ENCODE measurements around the gene EPHA3.

EPHA3 gene

DNA sequence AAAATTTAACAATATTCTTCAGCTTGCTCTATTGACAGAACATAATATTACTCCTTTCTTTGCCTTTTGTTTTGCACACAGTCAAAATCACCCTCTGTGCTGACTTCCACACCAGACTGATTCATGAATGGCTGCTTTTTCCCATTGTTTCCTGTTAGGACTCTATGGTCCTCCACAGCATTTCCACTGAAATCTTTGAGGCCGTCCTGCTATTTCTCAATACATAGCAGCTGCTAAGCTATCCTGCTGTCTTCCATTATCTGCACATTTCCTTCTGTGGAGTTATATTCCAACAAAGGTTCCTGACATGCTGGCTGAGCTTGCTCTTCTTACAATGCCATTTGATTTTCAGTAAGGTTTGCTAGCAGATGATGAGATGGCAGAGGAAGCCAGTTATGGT is 153.3 kb downstream of the EPHA3 start:
- no peak for ATAC-seq
- TF ChIP-seq ZFP30 (CRISPR knock-in tag; IDR thresholded peaks at IDR 0.05), result no peak
- TF ChIP-seq ISL1 (CRISPR knock-in tag; IDR thresholded peaks at IDR 0.05), result no peak

- no peak for TF ChIP-seq ZNF565 (CRISPR knock-in tag; conservative IDR thresholded peaks at IDR 0.05; ENCODE audit: low read depth)
- no peak for TF ChIP-seq ESRRG (CRISPR knock-in tag; IDR thresholded peaks at IDR 0.05)
- no peak for ATAC-seq
Measured at GRCh38 chr3:89261673-89262072, 154.3 kb downstream of the EPHA3 start.

- ATAC-seq, result no peak
- TF ChIP-seq BACH2 (CRISPR knock-in tag; IDR thresholded peaks at IDR 0.05; ENCODE audit: borderline replicate concordance) (no peak), PPARA (CRISPR knock-in tag; IDR thresholded peaks at IDR 0.05; ENCODE audit: borderline replicate concordance) (no peak), ESRRG (CRISPR knock-in tag; IDR thresholded peaks at IDR 0.05) (no peak), ZNF8 (CRISPR knock-in tag; IDR thresholded peaks at IDR 0.05) (no peak), ZC3H10 (CRISPR knock-in tag; IDR thresholded peaks at IDR 0.05) (no peak), GLIS3 (CRISPR knock-in tag; IDR thresholded peaks at IDR 0.05) (no peak), ZNF565 (CRISPR knock-in tag; conservative IDR thresholded peaks at IDR 0.05; ENCODE audit: low read depth) (no peak), ZFP30 (CRISPR knock-in tag; IDR thresholded peaks at IDR 0.05) (no peak), CSRNP3 (CRISPR knock-in tag; IDR thresholded peaks at IDR 0.05) (no peak), ISL1 (CRISPR knock-in tag; IDR thresholded peaks at IDR 0.05) (no peak)
- TF ChIP-seq, protein P1, sequence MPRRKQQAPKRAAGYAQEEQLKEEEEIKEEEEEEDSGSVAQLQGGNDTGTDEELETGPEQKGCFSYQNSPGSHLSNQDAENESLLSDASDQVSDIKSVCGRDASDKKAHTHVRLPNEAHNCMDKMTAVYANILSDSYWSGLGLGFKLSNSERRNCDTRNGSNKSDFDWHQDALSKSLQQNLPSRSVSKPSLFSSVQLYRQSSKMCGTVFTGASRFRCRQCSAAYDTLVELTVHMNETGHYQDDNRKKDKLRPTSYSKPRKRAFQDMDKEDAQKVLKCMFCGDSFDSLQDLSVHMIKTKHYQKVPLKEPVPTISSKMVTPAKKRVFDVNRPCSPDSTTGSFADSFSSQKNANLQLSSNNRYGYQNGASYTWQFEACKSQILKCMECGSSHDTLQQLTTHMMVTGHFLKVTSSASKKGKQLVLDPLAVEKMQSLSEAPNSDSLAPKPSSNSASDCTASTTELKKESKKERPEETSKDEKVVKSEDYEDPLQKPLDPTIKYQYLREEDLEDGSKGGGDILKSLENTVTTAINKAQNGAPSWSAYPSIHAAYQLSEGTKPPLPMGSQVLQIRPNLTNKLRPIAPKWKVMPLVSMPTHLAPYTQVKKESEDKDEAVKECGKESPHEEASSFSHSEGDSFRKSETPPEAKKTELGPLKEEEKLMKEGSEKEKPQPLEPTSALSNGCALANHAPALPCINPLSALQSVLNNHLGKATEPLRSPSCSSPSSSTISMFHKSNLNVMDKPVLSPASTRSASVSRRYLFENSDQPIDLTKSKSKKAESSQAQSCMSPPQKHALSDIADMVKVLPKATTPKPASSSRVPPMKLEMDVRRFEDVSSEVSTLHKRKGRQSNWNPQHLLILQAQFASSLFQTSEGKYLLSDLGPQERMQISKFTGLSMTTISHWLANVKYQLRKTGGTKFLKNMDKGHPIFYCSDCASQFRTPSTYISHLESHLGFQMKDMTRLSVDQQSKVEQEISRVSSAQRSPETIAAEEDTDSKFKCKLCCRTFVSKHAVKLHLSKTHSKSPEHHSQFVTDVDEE (CRISPR knock-in tag; IDR thresholded peaks at IDR 0.05), result no peak
Measured at GRCh38 chr3:89262309-89262929, 155.0 kb downstream of the EPHA3 start.

DNA sequence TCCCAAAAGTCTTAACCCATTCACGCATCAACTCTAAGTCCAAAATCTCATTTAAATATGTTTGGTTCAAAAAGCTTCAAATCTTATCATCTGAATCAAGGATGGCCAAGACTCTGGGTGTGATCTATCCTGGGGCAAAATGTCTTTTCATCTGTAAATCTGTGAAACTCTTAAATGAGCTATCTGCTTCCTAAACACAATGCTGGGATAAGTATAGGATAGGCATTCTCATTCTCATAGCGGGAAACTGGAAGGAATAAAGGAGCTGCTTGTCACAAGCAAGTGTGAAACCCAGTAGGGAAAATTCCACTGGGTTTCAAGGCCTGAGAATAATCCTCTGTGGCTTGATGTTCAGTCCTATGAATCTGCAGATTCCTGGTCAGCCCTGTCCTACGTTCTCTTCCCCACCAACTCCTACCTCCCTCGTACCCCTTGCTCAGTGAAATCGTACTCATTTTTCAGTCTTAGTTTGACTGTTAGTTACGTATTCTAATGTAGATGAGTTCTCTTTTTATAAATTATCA is 156.7 kb downstream of the EPHA3 start:
- ATAC-seq, result no peak
- TF ChIP-seq CSRNP3 (CRISPR knock-in tag; IDR thresholded peaks at IDR 0.05), result no peak

DNA sequence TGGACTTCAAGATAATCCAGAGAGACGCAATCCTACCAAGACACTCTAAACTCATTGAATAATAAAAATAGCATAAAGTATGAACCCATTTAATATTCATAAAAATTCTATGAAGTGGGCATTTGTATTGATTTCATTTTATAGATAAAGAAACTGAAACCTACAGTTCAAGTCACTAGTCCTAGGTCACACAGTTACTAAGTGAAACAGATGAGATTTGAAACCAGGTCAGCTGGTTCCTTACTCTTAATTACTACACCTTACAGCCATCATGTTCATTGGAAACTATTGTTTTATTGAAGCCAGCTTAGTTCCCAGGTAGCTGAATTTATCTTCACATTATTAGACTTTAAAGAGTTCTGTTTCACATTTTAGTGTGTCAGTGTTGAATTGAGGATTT is 158.7 kb downstream of the EPHA3 start:
- TF ChIP-seq ISL1 (CRISPR knock-in tag; IDR thresholded peaks at IDR 0.05), result no peak
- TF ChIP-seq ZNF70 (CRISPR knock-in tag; IDR thresholded peaks at IDR 0.05), result no peak
- no peak for TF ChIP-seq ZNF565 (CRISPR knock-in tag; conservative IDR thresholded peaks at IDR 0.05; ENCODE audit: low read depth)
- TF ChIP-seq CREB5 (CRISPR knock-in tag; IDR thresholded peaks at IDR 0.05; ENCODE audit: low read depth), result no peak
- TF ChIP-seq, protein P1 (CRISPR knock-in tag; IDR thresholded peaks at IDR 0.05), result no peak
- no peak for TF ChIP-seq CSRNP3 (CRISPR knock-in tag; IDR thresholded peaks at IDR 0.05)
- TF ChIP-seq ZC3H10 (CRISPR knock-in tag; IDR thresholded peaks at IDR 0.05), result no peak
- no peak for TF ChIP-seq BACH2 (CRISPR knock-in tag; IDR thresholded peaks at IDR 0.05; ENCODE audit: borderline replicate concordance)
- no peak for TF ChIP-seq OSR1 (CRISPR knock-in tag; IDR thresholded peaks at IDR 0.05)
- TF ChIP-seq ARNTL (CRISPR knock-in tag; IDR thresholded peaks at IDR 0.05; ENCODE audit: borderline replicate concordance, low read depth), result no peak
- no peak for TF ChIP-seq TOX (CRISPR knock-in tag; IDR thresholded peaks at IDR 0.05; ENCODE audit: borderline replicate concordance)
- no peak for TF ChIP-seq ZNF8 (CRISPR knock-in tag; IDR thresholded peaks at IDR 0.05)
- TF ChIP-seq, protein P2, sequence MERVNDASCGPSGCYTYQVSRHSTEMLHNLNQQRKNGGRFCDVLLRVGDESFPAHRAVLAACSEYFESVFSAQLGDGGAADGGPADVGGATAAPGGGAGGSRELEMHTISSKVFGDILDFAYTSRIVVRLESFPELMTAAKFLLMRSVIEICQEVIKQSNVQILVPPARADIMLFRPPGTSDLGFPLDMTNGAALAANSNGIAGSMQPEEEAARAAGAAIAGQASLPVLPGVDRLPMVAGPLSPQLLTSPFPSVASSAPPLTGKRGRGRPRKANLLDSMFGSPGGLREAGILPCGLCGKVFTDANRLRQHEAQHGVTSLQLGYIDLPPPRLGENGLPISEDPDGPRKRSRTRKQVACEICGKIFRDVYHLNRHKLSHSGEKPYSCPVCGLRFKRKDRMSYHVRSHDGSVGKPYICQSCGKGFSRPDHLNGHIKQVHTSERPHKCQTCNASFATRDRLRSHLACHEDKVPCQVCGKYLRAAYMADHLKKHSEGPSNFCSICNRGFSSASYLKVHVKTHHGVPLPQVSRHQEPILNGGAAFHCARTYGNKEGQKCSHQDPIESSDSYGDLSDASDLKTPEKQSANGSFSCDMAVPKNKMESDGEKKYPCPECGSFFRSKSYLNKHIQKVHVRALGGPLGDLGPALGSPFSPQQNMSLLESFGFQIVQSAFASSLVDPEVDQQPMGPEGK (CRISPR knock-in tag; IDR thresholded peaks at IDR 0.05; ENCODE audit: borderline replicate concordance), result no peak
- TF ChIP-seq CSDC2 (CRISPR knock-in tag; IDR thresholded peaks at IDR 0.05), result no peak
- TF ChIP-seq ESRRG (CRISPR knock-in tag; IDR thresholded peaks at IDR 0.05), result no peak
- no peak for TF ChIP-seq PPARA (CRISPR knock-in tag; IDR thresholded peaks at IDR 0.05; ENCODE audit: borderline replicate concordance)
- no peak for TF ChIP-seq GLIS3 (CRISPR knock-in tag; IDR thresholded peaks at IDR 0.05)
- ATAC-seq, result no peak
